Tibial nerve (tissue), 4 donors: ENCODE data around the gene CGREF1. TPM values are rescaled to one million over a fixed set of nuclear protein-coding genes. Genes with fewer than 3 reads are reported as not detected.

Experiments used
- DNase-seq, 2 donors: peaks; one replicate each; pipeline ENCODE4 v3.0.0-alpha.2; 2019; ENCODE audit warnings: low spot score in 2 of 2
- H3K27ac ChIP-seq, 4 donors: fragments of 200-600 bp; sonication (generic) in 3 of 4; one replicate each; pipeline ENCODE4 v1.5.1; 2017 to 2019; ENCODE audit warnings: mild to moderate bottlenecking in 1 of 4
- H3K27me3 ChIP-seq, 2 donors: fragments of 200-600 bp; sonication (generic) in 1 of 2; one replicate each; pipeline versions ENCODE4 v1.5.1 to v1.6.0; 2017 to 2019
- H3K36me3 ChIP-seq, 3 donors: fragments of 200-600 bp; sonication (generic); one replicate each; pipeline ENCODE4 v1.5.1; 2018 to 2019
- H3K4me1 ChIP-seq, 4 donors: fragments of 200-600 bp; sonication (generic) in 3 of 4; one replicate each; pipeline ENCODE4 v1.5.1; 2017 to 2019
- H3K4me3 ChIP-seq, 4 donors: fragments of 200-600 bp; sonication (generic) in 3 of 4; one replicate each; pipeline ENCODE4 v1.5.1; 2017 to 2019; ENCODE audit warnings: mild to moderate bottlenecking in 1 of 4, moderate library complexity in 1 of 4
- H3K9me3 ChIP-seq, 4 donors: fragments of 200-600 bp; sonication (generic) in 3 of 4; one replicate each; pipeline ENCODE4 v1.5.1; 2017 to 2019
- CTCF ChIP-seq, 5 experiments: fragments of 200-600 bp in 3 of 5; fragments of 450-650 bp in 2 of 5; sonication (generic) in 3 of 5; IDR thresholded peaks; one replicate each; pipeline ENCODE4 v1.5.1; 2016 to 2019; ENCODE audit warnings: antibody characterized with exemption in 5 of 5, mild to moderate bottlenecking in 3 of 5, moderate library complexity in 2 of 5
- EP300 ChIP-seq, 2 donors: sonication (generic); formaldehyde crosslinking; IDR thresholded peaks; one replicate each; pipeline ENCODE4 v1.6.1; 2017; ENCODE audit warnings: antibody characterized with exemption in 2 of 2, mild to moderate bottlenecking in 1 of 2
- POLR2A ChIP-seq, 2 donors: fragments of 450-650 bp; IDR thresholded peaks; one replicate each; pipeline ENCODE4 v1.6.1; 2017; ENCODE audit warnings: antibody characterized with exemption in 2 of 2, mild to moderate bottlenecking in 2 of 2, moderate library complexity in 2 of 2
- WGBS, 2 donors: methylation state at CpG; one replicate each; pipeline ENCODE4 v1.1.5; 2018; 5-methylcytosine and 5-hydroxymethylcytosine counted together
- total RNA-seq, 4 donors: library from RNA; depleted of rRNA; stranded (reverse); fragments of >200 nt; gene quantifications; one replicate each; pipeline ENCODE4 v1.1.0, GENCODE V29; 2016

The CGREF1 gene
- total RNA-seq, 4 donors from 2014 or later, result 2.8 to 15.9 (median 8.4) TPM

GRCh38 chr2:27051902-27052645 lies 66.9 kb downstream of the CGREF1 start:
- peaks cover 0 to 39% (median 0%) of the 10 kb centered on the region in 3 donors for H3K36me3 ChIP-seq

GRCh38 chr2:27050996-27051901 lies 67.7 kb downstream of the CGREF1 start, which contains the start of gene AGBL5:
AGBL5 (plus strand) TSS chr2:27051668; CDS start chr2:27052959, 1,291 bp downstream.
- H3K36me3 ChIP-seq, result peaks cover 0 to 31% (median 0%) of the 10 kb centered on the region in 3 donors
- WGBS, 2 donors, result 1% methylated on average over 42 to 54 of the region's 67 CpGs
- H3K27ac ChIP-seq, result peak within 1 kb of the TSS; percentile 83 to 98 (median 94)
- peak within 1 kb of the TSS; percentile 82 to 99 (median 94) for H3K4me3 ChIP-seq
- peaks cover 0 to 19% (median 11%) of the 10 kb centered on the region in 4 donors for H3K4me1 ChIP-seq
- no peaks in the 10 kb centered on the region for H3K27me3 ChIP-seq
- no peaks in the 10 kb centered on the region for H3K9me3 ChIP-seq
- peak in 1 of 5 experiments; percentile 13 for TF ChIP-seq CTCF (IDR thresholded peaks at IDR 0.05)
- TF ChIP-seq EP300 (IDR thresholded peaks at IDR 0.05), result peak; percentile 5 to 86
- peak; percentile 27 to 78 for TF ChIP-seq POLR2A (IDR thresholded peaks at IDR 0.05)
- DNase-seq, result peak; percentile 94 to 98

More at GRCh38 chr2:27051902-27052645, 66.9 kb downstream of the CGREF1 start:
- H3K9me3 ChIP-seq, result no peaks in the 10 kb centered on the region
- WGBS, 2 donors, result 4 to 5% methylated on average over 17 to 22 of the region's 24 CpGs
- H3K4me3 ChIP-seq, result peak overlapping the region; percentile 82 to 99 (median 94)
- peak overlapping the region; percentile 83 to 98 (median 94) for H3K27ac ChIP-seq
- H3K27me3 ChIP-seq, result no peaks in the 10 kb centered on the region
- no peak for DNase-seq
- no peak for TF ChIP-seq POLR2A (IDR thresholded peaks at IDR 0.05)
- TF ChIP-seq EP300 (IDR thresholded peaks at IDR 0.05), result no peak
- no peak for TF ChIP-seq CTCF (IDR thresholded peaks at IDR 0.05)
- H3K4me1 ChIP-seq, result peaks cover 0 to 19% (median 11%) of the 10 kb centered on the region in 4 donors

Other genes starting within 250 kb of the CGREF1 start
- gene MAPRE3, start 148.5 kb downstream of the CGREF1 start, total RNA-seq, result 10 to 100 TPM; 16.6 to 26.4 (median 19.7) TPM
- gene TMEM214, start 86.2 kb downstream of the CGREF1 start, total RNA-seq, result 10 to 100 TPM; 45.7 to 71.4 (median 53.4) TPM
- gene AGBL5, start 67.5 kb downstream of the CGREF1 start, total RNA-seq, result 10 to 100 TPM; 12.1 to 14.4 (median 14.3) TPM
- gene OST4, start 47.5 kb downstream of the CGREF1 start, total RNA-seq, result 100 to 1,000 TPM; 111 to 217 (median 166) TPM
- 10 to 100 TPM; 56.6 to 95.1 (median 70.1) TPM for gene EMILIN1, start 40.5 kb downstream of the CGREF1 start, total RNA-seq
- gene KHK, start 32.4 kb downstream of the CGREF1 start, total RNA-seq, result 10 to 100 TPM in 2 of 4 donors, 1 to 10 TPM in 2; 5.1 to 12.2 (median 9.1) TPM
- gene ABHD1, start 4.7 kb upstream of the CGREF1 start, total RNA-seq, result under 1 TPM in 3 of 4 donors, not detected in 1; 0.42 to 0.78 (median 0.44) TPM
- gene PREB, start 15.5 kb upstream of the CGREF1 start, total RNA-seq, result 100 to 1,000 TPM in 1 of 4 donors, 10 to 100 TPM in 3; 54.4 to 114 (median 80.1) TPM
- gene PRR30, start 20.3 kb upstream of the CGREF1 start, total RNA-seq, result not detected
- not detected for gene TCF23, start 29.9 kb upstream of the CGREF1 start, total RNA-seq
- gene ATRAID, start 92.9 kb upstream of the CGREF1 start, total RNA-seq, result 100 to 1,000 TPM; 107 to 210 (median 124) TPM
- 10 to 100 TPM; 19.0 to 50.0 (median 41.5) TPM for gene SLC5A6, start 93.1 kb upstream of the CGREF1 start, total RNA-seq
- gene CAD, start 98.2 kb upstream of the CGREF1 start, total RNA-seq, result 10 to 100 TPM; 18.6 to 69.6 (median 32.9) TPM
- gene SLC30A3, start 143.9 kb upstream of the CGREF1 start, total RNA-seq, result under 1 TPM in 1 of 4 donors, not detected in 3; 0.44 TPM
- 1 to 10 TPM in 1 of 4 donors, not detected in 3; 2.5 TPM for gene DNAJC5G, start 156.3 kb upstream of the CGREF1 start, total RNA-seq
- gene TRIM54, start 163.3 kb upstream of the CGREF1 start, total RNA-seq, result 1 to 10 TPM in 2 of 4 donors, under 1 TPM in 2; 0.21 to 2.7 (median 1.3) TPM
- gene UCN, start 189.3 kb upstream of the CGREF1 start, total RNA-seq, result 10 to 100 TPM; 14.9 to 24.0 (median 16.8) TPM
- 100 to 1,000 TPM in 1 of 4 donors, 10 to 100 TPM in 3; 68.4 to 105 (median 87.3) TPM for gene MPV17, start 204.0 kb upstream of the CGREF1 start, total RNA-seq
- 10 to 100 TPM; 38.9 to 54.0 (median 46.0) TPM for gene GTF3C2, start 237.6 kb upstream of the CGREF1 start, total RNA-seq